ENCODE results near the gene VWCE.

VWCE gene

DNA sequence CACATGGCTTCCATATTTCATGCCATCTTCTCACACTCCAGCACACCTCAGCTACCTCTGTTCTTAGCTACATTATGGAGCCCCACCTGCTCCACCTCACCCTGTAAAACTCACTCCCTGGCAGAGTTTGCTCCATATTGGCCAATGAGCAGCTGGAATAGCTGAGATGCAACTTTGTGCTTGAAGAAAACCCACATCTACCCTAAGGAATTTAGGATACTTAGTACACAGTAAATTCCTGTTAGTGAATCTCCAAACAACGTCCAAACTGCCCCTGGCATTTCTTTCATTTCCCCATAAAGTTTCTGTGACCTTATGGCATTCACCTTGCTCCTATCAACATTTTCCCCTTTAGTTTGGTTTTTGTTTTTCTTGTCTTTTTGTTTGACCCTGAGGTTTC is 2.2 kb upstream of the VWCE start:
- DNase-seq (ENCODE audit: low read depth, low spot score) = no peak
- in situ Hi-C loops (cut with HindIII; ENCODE audit: low sequenced_read_pairs) = no loop called here
- no peak overlapping the region for H3K4me3 ChIP-seq (ENCODE audit: low read depth, low read length)
- TF ChIP-seq, protein P1, sequence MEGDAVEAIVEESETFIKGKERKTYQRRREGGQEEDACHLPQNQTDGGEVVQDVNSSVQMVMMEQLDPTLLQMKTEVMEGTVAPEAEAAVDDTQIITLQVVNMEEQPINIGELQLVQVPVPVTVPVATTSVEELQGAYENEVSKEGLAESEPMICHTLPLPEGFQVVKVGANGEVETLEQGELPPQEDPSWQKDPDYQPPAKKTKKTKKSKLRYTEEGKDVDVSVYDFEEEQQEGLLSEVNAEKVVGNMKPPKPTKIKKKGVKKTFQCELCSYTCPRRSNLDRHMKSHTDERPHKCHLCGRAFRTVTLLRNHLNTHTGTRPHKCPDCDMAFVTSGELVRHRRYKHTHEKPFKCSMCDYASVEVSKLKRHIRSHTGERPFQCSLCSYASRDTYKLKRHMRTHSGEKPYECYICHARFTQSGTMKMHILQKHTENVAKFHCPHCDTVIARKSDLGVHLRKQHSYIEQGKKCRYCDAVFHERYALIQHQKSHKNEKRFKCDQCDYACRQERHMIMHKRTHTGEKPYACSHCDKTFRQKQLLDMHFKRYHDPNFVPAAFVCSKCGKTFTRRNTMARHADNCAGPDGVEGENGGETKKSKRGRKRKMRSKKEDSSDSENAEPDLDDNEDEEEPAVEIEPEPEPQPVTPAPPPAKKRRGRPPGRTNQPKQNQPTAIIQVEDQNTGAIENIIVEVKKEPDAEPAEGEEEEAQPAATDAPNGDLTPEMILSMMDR (IDR thresholded peaks at IDR 0.05; ENCODE audit: low read depth, low read length) = no peak

DNA sequence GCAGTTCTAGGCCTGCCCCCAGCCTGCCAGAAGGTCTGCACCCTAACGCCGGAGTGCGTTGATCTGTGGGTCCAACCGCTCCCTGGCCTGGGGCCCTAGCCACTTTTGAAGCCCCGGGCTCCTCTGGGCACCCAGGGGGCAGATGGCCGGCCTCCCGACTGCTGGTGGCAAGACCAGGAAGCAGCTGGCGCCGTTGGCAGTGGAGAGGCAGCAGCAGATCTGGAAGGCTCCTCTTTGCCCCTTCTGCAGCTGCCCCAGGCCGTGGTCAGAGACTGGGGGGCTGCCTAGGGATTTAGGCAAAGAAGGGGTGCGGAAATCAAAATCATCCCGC is 445 bp upstream of the VWCE start:
- no peak for DNase-seq (ENCODE audit: low read depth, low spot score)
- in situ Hi-C loops (cut with HindIII; ENCODE audit: low sequenced_read_pairs) = no loop called here
- no peak overlapping the region for H3K4me3 ChIP-seq (ENCODE audit: low read depth, low read length)
- TF ChIP-seq, protein P1 (IDR thresholded peaks at IDR 0.05; ENCODE audit: low read depth, low read length) = no peak

DNA sequence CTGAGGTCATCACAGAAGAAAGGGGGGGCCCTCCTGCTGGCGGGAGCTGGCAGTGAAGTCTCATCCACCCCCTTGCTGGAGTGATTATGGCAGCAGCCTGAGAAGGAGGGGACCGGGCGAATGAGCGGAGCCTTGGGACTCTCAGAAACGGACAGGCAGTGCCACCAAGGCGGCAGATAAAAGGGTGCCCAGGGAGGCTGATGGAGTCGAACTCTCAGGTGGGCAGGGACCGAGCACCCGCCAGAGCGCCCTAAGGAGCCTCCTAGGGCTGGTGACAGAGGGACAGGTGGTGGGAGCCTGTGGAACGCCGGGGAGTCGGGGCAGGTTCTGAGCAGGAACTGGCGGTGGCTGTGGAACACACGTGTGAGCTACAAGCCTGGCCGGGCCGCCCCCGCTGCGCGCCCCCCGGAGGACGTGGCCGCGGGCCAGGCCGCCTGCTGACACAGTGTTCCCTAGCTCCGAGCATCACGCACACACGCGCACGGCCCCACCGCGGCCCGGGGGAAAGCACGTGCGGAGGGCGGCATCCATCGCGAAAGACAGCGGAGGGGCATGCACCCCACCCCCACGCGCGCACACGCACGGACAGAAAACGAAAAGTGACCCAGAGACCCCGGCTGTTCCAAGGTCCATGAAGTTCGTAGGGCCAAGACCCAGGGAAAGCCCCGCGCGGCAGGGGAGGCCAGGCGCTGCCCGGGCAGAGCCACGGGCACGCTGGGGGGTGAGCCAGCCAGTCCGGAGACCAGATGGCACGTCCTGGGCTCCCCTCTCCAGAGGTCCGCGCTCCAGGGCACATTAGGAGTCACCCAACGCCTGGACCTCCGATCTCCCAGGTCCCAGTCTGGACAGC is 1.0 kb downstream of the VWCE start:
- in situ Hi-C loops (cut with HindIII; ENCODE audit: low sequenced_read_pairs) = no loop called here
- TF ChIP-seq, protein P1 (IDR thresholded peaks at IDR 0.05; ENCODE audit: low read depth, low read length) = no peak
- H3K4me3 ChIP-seq (ENCODE audit: low read depth, low read length) = peak overlapping the region; percentile 45
- peak; percentile 33 for DNase-seq (ENCODE audit: low read depth, low spot score)

DNA sequence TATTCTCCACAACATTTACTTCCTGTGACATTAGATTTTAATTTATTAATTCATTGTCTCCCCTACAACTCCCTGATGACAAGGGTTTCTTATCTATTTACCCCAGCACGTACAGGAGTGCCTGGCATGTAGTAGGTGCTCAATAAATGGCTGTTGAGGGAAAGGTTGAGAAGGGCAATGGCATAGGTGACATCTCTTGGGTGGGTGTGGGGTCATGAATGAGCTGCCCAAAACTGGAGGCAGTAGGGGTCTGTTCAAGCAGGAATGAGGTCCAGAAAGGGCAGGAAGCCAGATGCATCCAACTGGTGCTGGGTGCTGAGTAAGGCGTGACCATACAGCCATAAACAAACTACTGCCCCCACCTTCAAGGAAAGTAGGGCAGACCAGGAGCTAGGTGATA is 2.8 kb downstream of the VWCE start:
- TF ChIP-seq, protein P1 (IDR thresholded peaks at IDR 0.05; ENCODE audit: low read depth, low read length) = no peak
- DNase-seq (ENCODE audit: low read depth, low spot score) = no peak
- in situ Hi-C loops (cut with HindIII; ENCODE audit: low sequenced_read_pairs) = no loop called here
- H3K4me3 ChIP-seq (ENCODE audit: low read depth, low read length) = no peak overlapping the region

DNA sequence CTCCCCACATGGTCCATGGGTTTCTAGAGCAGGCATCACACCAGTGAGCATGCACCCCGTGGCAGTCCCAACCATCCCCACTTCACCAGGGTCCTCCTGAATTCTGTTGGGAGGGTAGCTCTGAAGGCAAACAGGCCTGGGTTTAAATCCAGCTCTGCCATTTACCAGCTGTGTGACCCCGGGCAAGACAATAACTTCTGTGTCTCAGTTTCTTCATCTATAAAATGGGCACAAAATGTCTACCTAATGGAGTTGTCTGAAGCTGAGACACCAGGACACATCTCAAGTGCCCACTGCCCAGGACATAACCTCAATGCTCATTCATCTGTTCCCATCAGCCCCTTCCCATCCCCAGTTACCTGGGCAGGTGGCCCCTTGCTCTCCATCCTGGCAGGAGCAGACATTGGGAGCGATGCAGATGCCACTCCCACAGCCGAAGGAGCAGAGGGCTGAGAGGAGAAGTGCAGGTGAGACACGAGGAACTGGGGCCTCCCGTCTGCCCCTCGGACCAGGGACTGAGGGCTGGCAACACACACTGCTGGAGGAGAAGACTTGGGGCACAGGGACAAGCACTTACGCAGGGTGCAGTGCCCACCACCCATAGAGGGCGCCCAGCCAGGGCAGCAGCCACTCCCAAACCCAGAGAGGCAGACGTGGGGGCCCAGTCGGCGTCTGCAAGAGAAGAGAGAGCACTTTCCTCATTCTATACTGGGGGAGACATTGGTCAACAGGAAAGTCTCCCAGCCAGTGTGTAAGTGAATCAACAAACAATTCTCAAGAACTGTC is 4.0 kb downstream of the VWCE start:
- TF ChIP-seq, protein P1 (IDR thresholded peaks at IDR 0.05; ENCODE audit: low read depth, low read length) = peak; percentile 14

DNA sequence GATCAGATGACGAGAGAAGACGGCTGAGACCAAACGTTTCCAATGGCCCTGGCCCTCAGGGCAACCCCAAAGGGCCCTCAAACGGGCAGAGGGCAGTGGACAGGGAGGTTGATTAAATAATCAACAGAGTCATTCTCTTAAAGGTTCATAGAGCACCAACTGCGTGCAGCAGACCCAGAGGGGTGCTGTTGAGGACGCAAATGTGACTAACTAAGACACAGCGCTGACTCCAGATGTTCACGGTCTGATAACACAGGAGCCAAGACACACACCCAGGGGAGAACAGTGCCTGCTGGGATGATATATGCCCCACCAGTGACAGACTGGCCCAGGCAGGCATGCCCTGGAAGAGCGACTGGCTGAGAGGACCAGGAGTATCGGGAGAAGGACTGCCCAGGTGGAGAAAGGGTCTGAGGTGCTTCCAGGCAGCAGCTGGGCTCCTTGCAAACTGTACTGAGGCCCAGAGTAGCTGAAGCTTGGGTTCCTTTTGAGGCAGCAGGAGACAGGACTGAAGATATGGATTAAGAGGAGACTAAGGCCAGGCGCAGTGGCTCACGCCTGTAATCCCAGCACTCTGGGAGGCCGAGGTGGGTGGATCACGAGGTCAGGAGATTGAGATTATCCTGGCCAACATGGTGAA is 7.7 kb downstream of the VWCE start:
- no peak for DNase-seq (ENCODE audit: low read depth, low spot score)
- in situ Hi-C loops (cut with HindIII; ENCODE audit: low sequenced_read_pairs) = no loop called here
- TF ChIP-seq, protein P1 (IDR thresholded peaks at IDR 0.05; ENCODE audit: low read depth, low read length) = no peak
- H3K4me3 ChIP-seq (ENCODE audit: low read depth, low read length) = no peak overlapping the region

More for the DNA sequence above, 4.0 kb downstream of the VWCE start:
- no peak overlapping the region for H3K4me3 ChIP-seq (ENCODE audit: low read depth, low read length)
- in situ Hi-C loops (cut with HindIII; ENCODE audit: low sequenced_read_pairs) = no loop called here
- no peak for DNase-seq (ENCODE audit: low read depth, low spot score)

Data from astrocyte of the spinal cord (primary cell).